ENCODE measurements around the gene KCNQ1.

KCNQ1 gene

GRCh38 chr11:2662024-2662312 lies 217.2 kb downstream of the KCNQ1 start:
- no peak overlapping the region for H3K4me3 ChIP-seq (ENCODE audit: low read depth, low read length)
- no peak for TF ChIP-seq CTCF (IDR thresholded peaks at IDR 0.05; ENCODE audit: borderline replicate concordance, insufficient read depth, low read depth, low read length)

GRCh38 chr11:2662430-2663299 lies 217.9 kb downstream of the KCNQ1 start:
- TF ChIP-seq CTCF (IDR thresholded peaks at IDR 0.05; ENCODE audit: borderline replicate concordance, insufficient read depth, low read depth, low read length): no peak

GRCh38 chr11:2663506-2663905 lies 218.7 kb downstream of the KCNQ1 start:
- H3K4me3 ChIP-seq (ENCODE audit: low read depth, low read length): no peak overlapping the region
- no peak for TF ChIP-seq CTCF (IDR thresholded peaks at IDR 0.05; ENCODE audit: borderline replicate concordance, insufficient read depth, low read depth, low read length)

More at GRCh38 chr11:2662430-2663299, 217.9 kb downstream of the KCNQ1 start:
- no peak overlapping the region for H3K4me3 ChIP-seq (ENCODE audit: low read depth, low read length)

- no peak overlapping the region for H3K4me3 ChIP-seq (ENCODE audit: low read depth, low read length)
- no peak for TF ChIP-seq CTCF (IDR thresholded peaks at IDR 0.05; ENCODE audit: borderline replicate concordance, insufficient read depth, low read depth, low read length)
Measured at GRCh38 chr11:2663915-2664314, 219.1 kb downstream of the KCNQ1 start.

GRCh38 chr11:2664376-2664775 lies 219.6 kb downstream of the KCNQ1 start:
- H3K4me3 ChIP-seq (ENCODE audit: low read depth, low read length): no peak overlapping the region
- no peak for TF ChIP-seq CTCF (IDR thresholded peaks at IDR 0.05; ENCODE audit: borderline replicate concordance, insufficient read depth, low read depth, low read length)

- H3K4me3 ChIP-seq (ENCODE audit: low read depth, low read length): no peak overlapping the region
- TF ChIP-seq CTCF (IDR thresholded peaks at IDR 0.05; ENCODE audit: borderline replicate concordance, insufficient read depth, low read depth, low read length): no peak
Measured at GRCh38 chr11:2664791-2665525, 220.2 kb downstream of the KCNQ1 start.

All from GM12875 (cell line).